GM12875 (cell line): ENCODE measurements around the gene ZNF407.

Experiments used
- H3K4me3 ChIP-seq: one replicate; pipeline ENCODE4 v1.5.1; 2011; ENCODE audit warnings: low read depth, low read length, control low read depth
- TF ChIP-seq, protein P1 (sequence below): IDR thresholded peaks from 2 replicates; pipeline ENCODE4 v1.5.1; 2011; ENCODE audit warnings: low read depth, mild to moderate bottlenecking, control low read depth, inconsistent platforms, low read length, moderate library complexity, borderline replicate concordance; ENCODE audit not compliant: insufficient read depth

ZNF407 gene

DNA sequence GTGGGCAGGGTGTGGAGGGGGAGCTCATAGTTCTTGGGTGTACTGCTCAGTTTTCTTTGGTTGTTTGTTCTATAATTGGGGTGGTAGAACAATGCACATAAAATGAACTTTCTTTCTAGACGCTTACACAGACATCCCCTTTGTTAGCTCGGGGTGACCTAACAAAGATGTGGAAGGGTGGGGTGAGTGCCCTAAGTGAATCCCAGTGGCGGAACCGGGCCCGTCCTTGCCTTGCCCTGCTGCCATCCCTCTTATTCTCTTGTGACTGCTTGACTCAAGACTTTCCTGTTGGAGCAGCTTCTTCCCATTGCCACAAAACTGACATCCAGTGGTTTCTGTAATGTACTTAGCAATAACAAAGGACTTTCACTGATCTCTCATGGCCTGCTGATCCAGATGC lies 343.2 kb downstream of the ZNF407 start:
- TF ChIP-seq, protein P1, sequence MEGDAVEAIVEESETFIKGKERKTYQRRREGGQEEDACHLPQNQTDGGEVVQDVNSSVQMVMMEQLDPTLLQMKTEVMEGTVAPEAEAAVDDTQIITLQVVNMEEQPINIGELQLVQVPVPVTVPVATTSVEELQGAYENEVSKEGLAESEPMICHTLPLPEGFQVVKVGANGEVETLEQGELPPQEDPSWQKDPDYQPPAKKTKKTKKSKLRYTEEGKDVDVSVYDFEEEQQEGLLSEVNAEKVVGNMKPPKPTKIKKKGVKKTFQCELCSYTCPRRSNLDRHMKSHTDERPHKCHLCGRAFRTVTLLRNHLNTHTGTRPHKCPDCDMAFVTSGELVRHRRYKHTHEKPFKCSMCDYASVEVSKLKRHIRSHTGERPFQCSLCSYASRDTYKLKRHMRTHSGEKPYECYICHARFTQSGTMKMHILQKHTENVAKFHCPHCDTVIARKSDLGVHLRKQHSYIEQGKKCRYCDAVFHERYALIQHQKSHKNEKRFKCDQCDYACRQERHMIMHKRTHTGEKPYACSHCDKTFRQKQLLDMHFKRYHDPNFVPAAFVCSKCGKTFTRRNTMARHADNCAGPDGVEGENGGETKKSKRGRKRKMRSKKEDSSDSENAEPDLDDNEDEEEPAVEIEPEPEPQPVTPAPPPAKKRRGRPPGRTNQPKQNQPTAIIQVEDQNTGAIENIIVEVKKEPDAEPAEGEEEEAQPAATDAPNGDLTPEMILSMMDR: no peak
- H3K4me3 ChIP-seq: no peak overlapping the region

DNA sequence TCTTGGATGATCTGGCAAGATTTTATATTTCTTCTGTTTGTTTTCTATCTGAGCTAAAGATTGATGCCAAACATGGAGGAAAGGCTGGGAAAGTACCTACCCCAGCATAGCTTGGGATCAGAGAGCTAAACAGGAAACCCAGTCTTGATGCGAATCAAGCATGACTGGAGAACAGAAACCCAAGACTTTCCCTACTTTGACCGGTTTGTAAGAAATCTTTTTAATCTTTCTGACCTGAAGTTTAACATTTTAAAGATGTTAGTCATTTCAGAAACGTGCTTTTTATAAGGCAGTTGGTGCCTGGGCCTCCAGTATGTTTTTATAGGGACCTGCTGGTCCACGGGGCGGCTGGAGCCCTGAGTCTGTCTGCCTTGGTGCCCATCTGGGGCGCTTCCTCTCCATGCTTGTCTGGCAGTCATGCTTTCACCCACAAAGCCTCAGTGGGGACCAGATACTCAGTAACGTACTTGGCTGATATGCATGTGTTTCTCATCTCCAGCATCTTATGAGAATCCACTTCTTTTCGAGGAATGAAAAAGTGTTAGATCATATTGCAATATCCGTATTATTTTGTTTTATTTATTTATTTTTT lies 344.7 kb downstream of the ZNF407 start:
- TF ChIP-seq, protein P1: no peak
- no peak overlapping the region for H3K4me3 ChIP-seq

DNA sequence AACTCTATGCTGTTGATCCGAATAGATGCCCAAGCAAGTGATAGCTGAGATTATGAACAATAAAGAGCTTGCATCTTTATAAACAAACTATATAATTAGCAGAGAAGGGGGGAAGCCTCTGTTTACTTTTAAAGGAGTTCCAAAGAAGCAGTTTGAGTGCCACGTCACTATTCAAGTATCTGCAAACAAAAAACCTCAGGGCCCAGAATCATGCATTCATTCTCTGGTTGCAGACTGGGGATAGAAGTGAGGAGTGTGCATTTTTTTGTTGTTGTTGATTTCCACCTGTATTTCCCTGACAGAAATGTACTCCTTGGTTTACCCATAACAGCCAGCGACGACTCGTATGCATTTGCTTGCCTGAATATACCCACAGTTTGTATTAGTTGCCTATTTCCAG lies 347.0 kb downstream of the ZNF407 start:
- TF ChIP-seq, protein P1: no peak

DNA sequence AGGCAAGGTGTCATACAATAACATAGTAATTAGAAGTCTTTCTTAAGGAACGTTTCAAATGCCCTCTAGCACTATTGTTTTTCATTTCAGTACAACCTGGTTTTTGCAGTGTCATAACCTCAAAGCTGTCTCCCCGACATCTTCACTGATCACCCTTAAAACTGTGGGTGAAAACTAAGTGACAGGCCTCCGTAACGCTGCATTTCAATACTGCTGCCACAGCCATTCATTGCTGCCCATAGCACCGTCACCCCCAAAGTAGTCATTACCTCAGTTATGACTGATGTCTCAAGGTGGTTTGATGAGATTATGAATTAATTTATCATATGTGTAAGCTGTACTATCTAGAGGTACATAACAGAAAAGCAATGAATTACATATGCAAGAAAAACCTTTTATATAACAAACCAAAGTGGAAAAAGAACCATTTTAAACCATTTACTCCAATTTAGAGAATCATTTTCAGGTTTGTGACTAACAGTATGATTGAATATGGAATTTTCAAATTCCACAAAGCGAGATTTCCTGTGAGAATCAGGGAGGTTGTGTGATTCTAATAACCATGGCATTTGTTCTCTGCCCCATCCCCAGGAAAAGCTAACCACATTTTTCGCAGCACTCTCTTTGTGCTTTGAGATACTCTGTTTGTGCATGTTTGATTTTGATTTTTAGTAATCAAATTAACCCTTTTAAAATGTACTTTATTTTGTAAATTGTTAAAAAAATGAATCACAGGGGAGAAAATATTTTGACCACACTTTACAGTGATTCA lies 348.3 kb downstream of the ZNF407 start:
- TF ChIP-seq, protein P1: no peak
- no peak overlapping the region for H3K4me3 ChIP-seq

More for the DNA sequence above, 347.0 kb downstream of the ZNF407 start:
- no peak overlapping the region for H3K4me3 ChIP-seq

DNA sequence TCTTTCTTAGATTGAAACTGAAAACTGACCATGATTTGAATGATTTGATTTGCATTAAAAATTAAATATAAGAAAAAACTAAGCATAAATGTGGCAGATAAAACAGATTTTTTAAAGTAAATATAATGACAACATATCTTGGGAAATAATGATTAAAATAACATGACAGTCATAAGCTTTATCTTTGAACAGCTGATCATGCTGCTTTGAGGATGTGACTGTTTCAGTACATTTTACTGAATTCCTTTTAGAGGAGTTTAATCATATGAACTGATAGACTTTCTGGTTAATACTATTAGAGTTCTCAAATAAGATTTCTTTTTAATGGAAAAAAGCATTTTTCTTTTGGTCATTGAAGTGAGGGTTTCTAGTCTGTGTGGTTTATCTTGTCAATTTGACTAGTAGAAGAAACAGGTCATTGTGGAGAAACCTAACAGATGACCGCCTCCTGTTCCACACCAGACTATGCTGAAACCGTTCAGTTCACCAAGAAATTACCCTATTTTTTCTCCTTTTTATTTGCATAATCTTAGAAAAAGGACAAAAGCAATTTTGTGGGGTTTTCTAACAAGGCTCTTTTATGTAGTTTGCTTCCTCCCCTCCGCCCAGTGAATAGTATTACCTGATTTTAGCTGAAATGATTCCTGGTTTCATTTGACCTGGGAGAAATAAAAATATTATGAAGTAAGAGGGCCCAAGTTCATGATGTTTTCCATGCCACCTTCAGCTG lies 349.1 kb downstream of the ZNF407 start:
- no peak overlapping the region for H3K4me3 ChIP-seq
- TF ChIP-seq, protein P1: no peak

DNA sequence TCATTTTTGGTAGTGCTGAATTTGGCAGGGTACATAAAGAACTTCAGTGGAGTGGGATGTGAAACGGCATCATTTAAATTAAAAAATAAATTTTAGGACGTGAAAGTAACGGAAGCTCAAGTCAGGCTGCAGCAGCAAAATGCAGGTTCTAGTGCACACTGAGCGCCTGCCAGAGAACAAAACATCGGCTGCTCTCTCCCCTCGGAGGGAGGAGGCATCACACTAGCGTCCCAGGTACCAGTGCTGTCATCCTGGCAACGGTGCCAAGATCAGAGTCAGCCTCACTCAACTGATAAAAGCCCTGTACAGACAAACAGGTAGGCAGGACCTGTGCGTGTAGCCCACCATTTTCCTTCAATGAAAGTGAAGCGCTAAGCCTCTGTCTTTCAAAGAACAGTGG lies 349.7 kb downstream of the ZNF407 start:
- H3K4me3 ChIP-seq: no peak overlapping the region
- TF ChIP-seq, protein P1: no peak
